Tibial nerve (tissue), 4 donors: Measurements from ENCODE around the gene UBE2L3. TPM values are rescaled to one million over a fixed set of nuclear protein-coding genes. Genes with fewer than 3 reads are reported as not detected.
"Not testable (repeated sequence)": the region's sequence is repeated elsewhere in the genome, so short reads cannot be mapped to it uniquely, and the experiment has no call there.

Experiments
- DNase-seq, 2 donors: peaks; one replicate each; pipeline ENCODE4 v3.0.0-alpha.2; 2019; ENCODE audit warnings: low spot score in 2 of 2
- H3K27ac ChIP-seq, 4 donors: fragments of 200-600 bp; sonication (generic) in 3 of 4; one replicate each; pipeline ENCODE4 v1.5.1; 2017 to 2019; ENCODE audit warnings: mild to moderate bottlenecking in 1 of 4
- H3K27me3 ChIP-seq, 2 donors: fragments of 200-600 bp; sonication (generic) in 1 of 2; one replicate each; pipeline versions ENCODE4 v1.5.1 to v1.6.0; 2017 to 2019
- H3K36me3 ChIP-seq, 3 donors: fragments of 200-600 bp; sonication (generic); one replicate each; pipeline ENCODE4 v1.5.1; 2018 to 2019
- H3K4me1 ChIP-seq, 4 donors: fragments of 200-600 bp; sonication (generic) in 3 of 4; one replicate each; pipeline ENCODE4 v1.5.1; 2017 to 2019
- H3K4me3 ChIP-seq, 4 donors: fragments of 200-600 bp; sonication (generic) in 3 of 4; one replicate each; pipeline ENCODE4 v1.5.1; 2017 to 2019; ENCODE audit warnings: mild to moderate bottlenecking in 1 of 4, moderate library complexity in 1 of 4
- H3K9me3 ChIP-seq, 4 donors: fragments of 200-600 bp; sonication (generic) in 3 of 4; one replicate each; pipeline ENCODE4 v1.5.1; 2017 to 2019
- EP300 ChIP-seq, 2 donors: sonication (generic); formaldehyde crosslinking; IDR thresholded peaks; one replicate each; pipeline ENCODE4 v1.6.1; 2017; ENCODE audit warnings: antibody characterized with exemption in 2 of 2, mild to moderate bottlenecking in 1 of 2
- POLR2A ChIP-seq, 2 donors: fragments of 450-650 bp; IDR thresholded peaks; one replicate each; pipeline ENCODE4 v1.6.1; 2017; ENCODE audit warnings: antibody characterized with exemption in 2 of 2, mild to moderate bottlenecking in 2 of 2, moderate library complexity in 2 of 2
- WGBS, 2 donors: methylation state at CpG; one replicate each; pipeline ENCODE4 v1.1.5; 2018; 5-methylcytosine and 5-hydroxymethylcytosine counted together
- total RNA-seq, 4 donors: library from RNA; depleted of rRNA; stranded (reverse); fragments of >200 nt; gene quantifications; one replicate each; pipeline ENCODE4 v1.1.0, GENCODE V29; 2016
- TF ChIP-seq, protein P1 (sequence below), 5 experiments: fragments of 200-600 bp in 3 of 5; fragments of 450-650 bp in 2 of 5; sonication (generic) in 3 of 5; IDR thresholded peaks; one replicate each; pipeline ENCODE4 v1.5.1; 2016 to 2019; ENCODE audit warnings: antibody characterized with exemption in 5 of 5, mild to moderate bottlenecking in 3 of 5, moderate library complexity in 2 of 5

Gene UBE2L3
- total RNA-seq, 4 donors from 2014 or later: 32.0 to 45.0 (median 37.8) TPM

GRCh38 chr22:21593406-21594232 lies 26.1 kb downstream of the UBE2L3 start:
- no peak overlapping the region for H3K4me3 ChIP-seq
- 77 to 80% methylated on average over 11 of the region's 11 CpGs for WGBS, 2 donors
- H3K27me3 ChIP-seq: no peaks in the 10 kb centered on the region
- TF ChIP-seq, protein P1, sequence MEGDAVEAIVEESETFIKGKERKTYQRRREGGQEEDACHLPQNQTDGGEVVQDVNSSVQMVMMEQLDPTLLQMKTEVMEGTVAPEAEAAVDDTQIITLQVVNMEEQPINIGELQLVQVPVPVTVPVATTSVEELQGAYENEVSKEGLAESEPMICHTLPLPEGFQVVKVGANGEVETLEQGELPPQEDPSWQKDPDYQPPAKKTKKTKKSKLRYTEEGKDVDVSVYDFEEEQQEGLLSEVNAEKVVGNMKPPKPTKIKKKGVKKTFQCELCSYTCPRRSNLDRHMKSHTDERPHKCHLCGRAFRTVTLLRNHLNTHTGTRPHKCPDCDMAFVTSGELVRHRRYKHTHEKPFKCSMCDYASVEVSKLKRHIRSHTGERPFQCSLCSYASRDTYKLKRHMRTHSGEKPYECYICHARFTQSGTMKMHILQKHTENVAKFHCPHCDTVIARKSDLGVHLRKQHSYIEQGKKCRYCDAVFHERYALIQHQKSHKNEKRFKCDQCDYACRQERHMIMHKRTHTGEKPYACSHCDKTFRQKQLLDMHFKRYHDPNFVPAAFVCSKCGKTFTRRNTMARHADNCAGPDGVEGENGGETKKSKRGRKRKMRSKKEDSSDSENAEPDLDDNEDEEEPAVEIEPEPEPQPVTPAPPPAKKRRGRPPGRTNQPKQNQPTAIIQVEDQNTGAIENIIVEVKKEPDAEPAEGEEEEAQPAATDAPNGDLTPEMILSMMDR (IDR thresholded peaks at IDR 0.05): peak in 1 of 5 experiments; percentile 5
- TF ChIP-seq EP300 (IDR thresholded peaks at IDR 0.05): no peak
- H3K36me3 ChIP-seq: peaks cover 3 to 53% (median 6%) of the 10 kb centered on the region in 3 donors
- no peak overlapping the region for H3K27ac ChIP-seq
- H3K4me1 ChIP-seq: peaks cover 0 to 52% (median 16%) of the 10 kb centered on the region in 4 donors
- H3K9me3 ChIP-seq: no peaks in the 10 kb centered on the region
- no peak for DNase-seq

- no peak for DNase-seq
- Histone ChIP-seq H3K4me3 (no peak overlapping the region), H3K9me3 (no peaks in the 10 kb centered on the region), H3K4me1 (peaks cover 0 to 53% (median 15%) of the 10 kb centered on the region in 4 donors), H3K27me3 (no peaks in the 10 kb centered on the region), H3K36me3 (peaks cover 3 to 53% (median 6%) of the 10 kb centered on the region in 3 donors), H3K27ac (no peak overlapping the region)
- TF ChIP-seq, protein P1 (IDR thresholded peaks at IDR 0.05): no peak
- TF ChIP-seq POLR2A (IDR thresholded peaks at IDR 0.05): no peak
- TF ChIP-seq EP300 (IDR thresholded peaks at IDR 0.05): no peak
- WGBS, 2 donors: 74 to 86% methylated on average over 4 to 5 of the region's 5 CpGs
Measured at GRCh38 chr22:21594865-21595452, 27.4 kb downstream of the UBE2L3 start.

- H3K27ac ChIP-seq, H3K27me3 ChIP-seq, DNase-seq, H3K9me3 ChIP-seq, H3K4me3 ChIP-seq: not testable (repeated sequence)
- WGBS, 2 donors: 94 to 95% methylated on average over 13 of the region's 13 CpGs
- Histone ChIP-seq H3K36me3 (peaks cover 3 to 53% (median 6%) of the 10 kb centered on the region in 3 donors), H3K4me1 (peaks cover 0 to 39% (median 6%) of the 10 kb centered on the region in 4 donors)
Measured at GRCh38 chr22:21596356-21597135, 29.0 kb downstream of the UBE2L3 start.

- no peaks in the 10 kb centered on the region for H3K9me3 ChIP-seq
- DNase-seq: no peak
- peaks cover 3 to 43% (median 6%) of the 10 kb centered on the region in 3 donors for H3K36me3 ChIP-seq
- no peaks in the 10 kb centered on the region for H3K27me3 ChIP-seq
- no peak overlapping the region for H3K4me3 ChIP-seq
- no peak for TF ChIP-seq EP300 (IDR thresholded peaks at IDR 0.05)
- TF ChIP-seq, protein P1 (IDR thresholded peaks at IDR 0.05): no peak
- no peak for TF ChIP-seq POLR2A (IDR thresholded peaks at IDR 0.05)
- WGBS, 2 donors: 86 to 87% methylated on average over 3 of the region's 3 CpGs
- peaks cover 0 to 32% (median 2%) of the 10 kb centered on the region in 4 donors for H3K4me1 ChIP-seq
- no peak overlapping the region for H3K27ac ChIP-seq
Measured at GRCh38 chr22:21598302-21598701, 30.8 kb downstream of the UBE2L3 start.

GRCh38 chr22:21599053-21599893 lies 31.8 kb downstream of the UBE2L3 start:
- Histone ChIP-seq H3K36me3 (peaks cover 3 to 33% (median 6%) of the 10 kb centered on the region in 3 donors), H3K27me3 (no peaks in the 10 kb centered on the region), H3K9me3 (no peaks in the 10 kb centered on the region), H3K4me3 (no peak overlapping the region), H3K27ac (no peak overlapping the region), H3K4me1 (peaks cover 0 to 23% (median 2%) of the 10 kb centered on the region in 4 donors)
- TF ChIP-seq EP300 (IDR thresholded peaks at IDR 0.05) (no peak), POLR2A (IDR thresholded peaks at IDR 0.05) (no peak)
- TF ChIP-seq, protein P1 (IDR thresholded peaks at IDR 0.05): no peak
- WGBS, 2 donors: 75 to 87% methylated on average over 6 of the region's 6 CpGs
- no peak for DNase-seq
